GM21529 (cell line): Measurements from ENCODE around the gene ACE2.

Source experiments
- ATAC-seq: cut with Tn5 transposase; IDR thresholded peaks from one replicate; pipeline ENCODE4 v1.9.1; 2021; ENCODE audit not compliant: unreplicated experiment

The ACE2 gene

GRCh38 chrX:15512401-15512965 is 88.3 kb downstream of the ACE2 start:
- ATAC-seq: no peak

- no peak for ATAC-seq
Measured at GRCh38 chrX:15511563-15511962, 89.2 kb downstream of the ACE2 start.
